Hypothalamus (tissue), 51 donors: ENCODE results near the gene VDR.
A peak's percentile ranks its signal among the peaks of the same experiment; 100 is the strongest.
"Not testable (repeated sequence)": the region's sequence is repeated elsewhere in the genome, so short reads cannot be mapped to it uniquely, and the experiment has no call there.

Experiments used
- DNase-seq, 51 donors: peaks; one replicate each; lab custom pipeline; 2025; lab: John Stamatoyannopoulos, UW

Gene VDR

GRCh38 chr12:47817272-47818006 is 87.4 kb downstream of the VDR start:
- DNase-seq = peak in 1 of 51 donors; percentile 39

- DNase-seq = no peak
These were observed 88.2 kb downstream of the VDR start for GRCh38 chr12:47816403-47817271.

- DNase-seq = not testable (repeated sequence)
These were observed 89.3 kb downstream of the VDR start for GRCh38 chr12:47815447-47815846.

- no peak for DNase-seq
These were observed 90.1 kb downstream of the VDR start for GRCh38 chr12:47814539-47815170.

- DNase-seq = peak in 3 of 51 donors; percentile 35 to 50 (median 41)
These were observed 91.1 kb downstream of the VDR start for GRCh38 chr12:47813511-47814196.

- DNase-seq = peak in 42 of 51 donors; percentile 22 to 81 (median 56)
These were observed 91.8 kb downstream of the VDR start for GRCh38 chr12:47812797-47813510.

GRCh38 chr12:47811581-47812484 is 93.0 kb downstream of the VDR start:
- peak in 9 of 51 donors; percentile 16 to 84 (median 48) for DNase-seq

GRCh38 chr12:47811072-47811396 is 93.8 kb downstream of the VDR start:
- peak in 5 of 51 donors; percentile 11 to 27 (median 18) for DNase-seq

- not testable (repeated sequence) for DNase-seq
These were observed 95.3 kb downstream of the VDR start for GRCh38 chr12:47809518-47809917.

GRCh38 chr12:47808574-47809365 is 96.0 kb downstream of the VDR start:
- no peak for DNase-seq

GRCh38 chr12:47808050-47808449 is 96.7 kb downstream of the VDR start:
- DNase-seq = peak in 11 of 51 donors; percentile 18 to 50 (median 32)

GRCh38 chr12:47807338-47807737 is 97.5 kb downstream of the VDR start:
- no peak for DNase-seq

GRCh38 chr12:47805417-47805816 is 99.4 kb downstream of the VDR start:
- no peak for DNase-seq

- no peak for DNase-seq
These were observed 100.6 kb downstream of the VDR start for GRCh38 chr12:47804171-47804570.

GRCh38 chr12:47803191-47803875 is 101.5 kb downstream of the VDR start:
- DNase-seq = no peak

- DNase-seq = no peak
These were observed 102.5 kb downstream of the VDR start for GRCh38 chr12:47802312-47802711.

GRCh38 chr12:47801904-47802246 is 102.9 kb downstream of the VDR start:
- no peak for DNase-seq
